OCI-LY1 (cell line): ENCODE results near the gene XPO5.

Experiments used
- CTCF ChIP-seq: fragments of 200-600 bp; sonication (generic), shearing (Covaris generic); IDR thresholded peaks from 2 replicates; pipeline ENCODE4 v1.5.1; 2017; ENCODE audit warnings: mild to moderate bottlenecking, antibody characterized with exemption, low read length, moderate library complexity, mixed read lengths
- EZH2 ChIP-seq: fragments of 200-600 bp; sonication (generic), shearing (Covaris generic); IDR thresholded peaks from 2 replicates; pipeline ENCODE4 v1.8.0; 2017; ENCODE audit warnings: borderline replicate concordance, mixed run types, mild to moderate bottlenecking, antibody characterized with exemption, low read length, moderate library complexity, mixed read lengths

- TF ChIP-seq CTCF, result no peak
- TF ChIP-seq EZH2, result no peak
These were observed 58.1 kb downstream of the XPO5 start for GRCh38 chr6:43517505-43518357.
